Naive B cell (primary cell): Measurements from ENCODE around the gene ARCN1. TPM values are rescaled to one million over a fixed set of nuclear protein-coding genes. Genes with fewer than 3 reads are reported as not detected.

ENCODE experiments used
- ATAC-seq, 2 donors: fragments of 150-1000 bp; cut with Tn5 transposase; 2 replicates each; pipeline ENCODE4 v1.10.0; 2021; ENCODE audit warnings: low read depth in 2 of 2, mild to moderate bottlenecking in 2 of 2, moderate library complexity in 2 of 2
- DNase-seq: peaks from one replicate; pipeline ENCODE4 v3.0.0; 2022
- H3K27ac Mint-ChIP-seq, 6 donors: one replicate each; pipeline ENCODE4 v1.8.0; 2020 to 2022; ENCODE audit warnings: mild to moderate bottlenecking in 6 of 6, mixed read lengths in 6 of 6, moderate library complexity in 5 of 6, inconsistent platforms in 2 of 6
- H3K27me3 Mint-ChIP-seq, 3 donors: one replicate each; pipeline ENCODE4 v1.8.0; 2021 to 2022; ENCODE audit warnings: mixed read lengths in 3 of 3, mild to moderate bottlenecking in 1 of 3
- H3K36me3 Mint-ChIP-seq, 2 donors: one replicate each; pipeline ENCODE4 v1.8.0; 2020 to 2022; ENCODE audit warnings: mixed read lengths in 2 of 2, inconsistent platforms in 1 of 2, mild to moderate bottlenecking in 1 of 2
- H3K4me1 Mint-ChIP-seq, 3 donors: one replicate each; pipeline ENCODE4 v1.8.0; 2020 to 2022; ENCODE audit warnings: mixed read lengths in 3 of 3, inconsistent platforms in 1 of 3, mild to moderate bottlenecking in 1 of 3, moderate library complexity in 1 of 3
- H3K4me3 Mint-ChIP-seq, 8 donors: one replicate each; pipeline ENCODE4 v1.8.0; 2020 to 2022; ENCODE audit warnings: mild to moderate bottlenecking in 8 of 8, mixed read lengths in 8 of 8, moderate library complexity in 8 of 8, inconsistent platforms in 2 of 8
- H3K9me3 Mint-ChIP-seq, 7 donors: one replicate each; pipeline ENCODE4 v1.8.0; 2020 to 2022; ENCODE audit warnings: mixed read lengths in 7 of 7, mild to moderate bottlenecking in 5 of 7, inconsistent platforms in 2 of 7, moderate library complexity in 1 of 7
- polyA plus RNA-seq, 6 donors: library from polyadenylated mRNA; unstranded; fragments of 300-500 nt; fragmentation: Illumina TruSeq; gene quantifications; one replicate each; pipeline ENCODE4 v1.2.3, GENCODE V29; 2021; ENCODE audit warnings: low read depth in 6 of 6

ARCN1 gene
- polyA plus RNA-seq, 6 donors from 2014 or later: 97.1 to 135 (median 122) TPM

GRCh38 chr11:118621784-118622375 lies 49.7 kb downstream of the ARCN1 start:
- Mint-ChIP-seq H3K27me3 (peaks cover 27 to 58% (median 35%) of the 10 kb centered on the region in 3 donors), H3K4me1 (peaks cover 0 to 9% (median 7%) of the 10 kb centered on the region in 3 donors), H3K4me3 (peak overlapping the region in 7 of 8 donors; percentile 25 to 77 (median 47)), H3K9me3 (peaks cover 0 to 1% (median 0%) of the 10 kb centered on the region in 7 donors), H3K27ac (no peak overlapping the region), H3K36me3 (no peaks in the 10 kb centered on the region)
- DNase-seq (no peak), ATAC-seq (no peak)

- Mint-ChIP-seq H3K36me3 (no peaks in the 10 kb centered on the region), H3K4me1 (peaks cover 0 to 9% (median 7%) of the 10 kb centered on the region in 3 donors), H3K27me3 (peaks cover 27 to 53% (median 35%) of the 10 kb centered on the region in 3 donors), H3K9me3 (peaks cover 0 to 1% (median 0%) of the 10 kb centered on the region in 7 donors), H3K27ac (peak overlapping the region in 1 of 6 donors; percentile 31), H3K4me3 (peak overlapping the region in 1 of 8 donors; percentile 13)
- DNase-seq (no peak), ATAC-seq (no peak)
These were observed 50.4 kb downstream of the ARCN1 start for GRCh38 chr11:118622376-118623268.

GRCh38 chr11:118623269-118623655 lies 51.1 kb downstream of the ARCN1 start:
- H3K4me3 Mint-ChIP-seq: no peak overlapping the region
- ATAC-seq (no peak), DNase-seq (no peak)
- peaks cover 26 to 53% (median 35%) of the 10 kb centered on the region in 3 donors for H3K27me3 Mint-ChIP-seq
- peaks cover 0 to 9% (median 7%) of the 10 kb centered on the region in 3 donors for H3K4me1 Mint-ChIP-seq
- H3K27ac Mint-ChIP-seq: no peak overlapping the region
- H3K36me3 Mint-ChIP-seq: no peaks in the 10 kb centered on the region
- H3K9me3 Mint-ChIP-seq: peaks cover 0 to 1% (median 0%) of the 10 kb centered on the region in 7 donors

GRCh38 chr11:118625036-118625690 lies 53.0 kb downstream of the ARCN1 start:
- H3K9me3 Mint-ChIP-seq: peaks cover 0 to 1% (median 0%) of the 10 kb centered on the region in 7 donors
- H3K27ac Mint-ChIP-seq: no peak overlapping the region
- no peaks in the 10 kb centered on the region for H3K36me3 Mint-ChIP-seq
- peaks cover 0 to 9% (median 7%) of the 10 kb centered on the region in 3 donors for H3K4me1 Mint-ChIP-seq
- ATAC-seq (no peak), DNase-seq (no peak)
- no peak overlapping the region for H3K4me3 Mint-ChIP-seq
- H3K27me3 Mint-ChIP-seq: peaks cover 14 to 40% (median 36%) of the 10 kb centered on the region in 3 donors

- H3K9me3 Mint-ChIP-seq: peaks cover 0 to 1% (median 0%) of the 10 kb centered on the region in 7 donors
- H3K4me1 Mint-ChIP-seq: peaks cover 0 to 5% (median 3%) of the 10 kb centered on the region in 3 donors
- H3K27ac Mint-ChIP-seq: peak overlapping the region in 1 of 6 donors; percentile 71
- H3K27me3 Mint-ChIP-seq: peaks cover 14 to 31% (median 29%) of the 10 kb centered on the region in 3 donors
- H3K36me3 Mint-ChIP-seq: no peaks in the 10 kb centered on the region
- DNase-seq (no peak), ATAC-seq (no peak)
- no peak overlapping the region for H3K4me3 Mint-ChIP-seq
These were observed 53.8 kb downstream of the ARCN1 start for GRCh38 chr11:118625976-118626375.

GRCh38 chr11:118627566-118627965 lies 55.4 kb downstream of the ARCN1 start:
- ATAC-seq (no peak), DNase-seq (no peak)
- no peak overlapping the region for H3K27ac Mint-ChIP-seq
- no peaks in the 10 kb centered on the region for H3K4me1 Mint-ChIP-seq
- H3K9me3 Mint-ChIP-seq: peaks cover 0 to 1% (median 0%) of the 10 kb centered on the region in 7 donors
- no peak overlapping the region for H3K4me3 Mint-ChIP-seq
- H3K27me3 Mint-ChIP-seq: peaks cover 6 to 25% (median 16%) of the 10 kb centered on the region in 3 donors
- H3K36me3 Mint-ChIP-seq: no peaks in the 10 kb centered on the region

- peaks cover 6 to 25% (median 16%) of the 10 kb centered on the region in 3 donors for H3K27me3 Mint-ChIP-seq
- H3K27ac Mint-ChIP-seq: peak overlapping the region in 1 of 6 donors; percentile 62
- DNase-seq (no peak), ATAC-seq (no peak)
- H3K36me3 Mint-ChIP-seq: no peaks in the 10 kb centered on the region
- no peaks in the 10 kb centered on the region for H3K4me1 Mint-ChIP-seq
- H3K9me3 Mint-ChIP-seq: peaks cover 0 to 1% (median 0%) of the 10 kb centered on the region in 7 donors
- H3K4me3 Mint-ChIP-seq: no peak overlapping the region
These were observed 55.8 kb downstream of the ARCN1 start for GRCh38 chr11:118628031-118628430.

GRCh38 chr11:118628432-118628831 lies 56.2 kb downstream of the ARCN1 start:
- Mint-ChIP-seq H3K4me1 (no peaks in the 10 kb centered on the region), H3K4me3 (no peak overlapping the region), H3K27me3 (peaks cover 6 to 26% (median 18%) of the 10 kb centered on the region in 3 donors), H3K27ac (no peak overlapping the region), H3K9me3 (peaks cover 0 to 1% (median 0%) of the 10 kb centered on the region in 7 donors), H3K36me3 (no peaks in the 10 kb centered on the region)
- DNase-seq (no peak), ATAC-seq (no peak)

GRCh38 chr11:118628861-118629549 lies 56.8 kb downstream of the ARCN1 start:
- ATAC-seq (no peak), DNase-seq (no peak)
- H3K27ac Mint-ChIP-seq: peak overlapping the region in 1 of 6 donors; percentile 27
- H3K4me1 Mint-ChIP-seq: no peaks in the 10 kb centered on the region
- no peaks in the 10 kb centered on the region for H3K36me3 Mint-ChIP-seq
- H3K27me3 Mint-ChIP-seq: peaks cover 6 to 21% (median 19%) of the 10 kb centered on the region in 3 donors
- no peak overlapping the region for H3K4me3 Mint-ChIP-seq
- H3K9me3 Mint-ChIP-seq: no peaks in the 10 kb centered on the region

GRCh38 chr11:118629761-118630661 lies 57.8 kb downstream of the ARCN1 start:
- Mint-ChIP-seq H3K27me3 (peaks cover 6 to 25% (median 19%) of the 10 kb centered on the region in 3 donors), H3K36me3 (no peaks in the 10 kb centered on the region), H3K4me1 (no peaks in the 10 kb centered on the region), H3K4me3 (no peak overlapping the region), H3K27ac (no peak overlapping the region), H3K9me3 (no peaks in the 10 kb centered on the region)
- DNase-seq (no peak), ATAC-seq (no peak)

GRCh38 chr11:118631142-118631909 lies 59.1 kb downstream of the ARCN1 start:
- Mint-ChIP-seq H3K4me1 (no peaks in the 10 kb centered on the region), H3K27ac (peak overlapping the region in 1 of 6 donors; percentile 10), H3K9me3 (no peaks in the 10 kb centered on the region), H3K4me3 (no peak overlapping the region), H3K27me3 (peaks cover 6 to 26% (median 25%) of the 10 kb centered on the region in 3 donors), H3K36me3 (no peaks in the 10 kb centered on the region)
- no peak for DNase-seq
- no peak for ATAC-seq
